WTC11 (cell line): ENCODE results near the gene FAF1. TPM values are rescaled to one million over a fixed set of nuclear protein-coding genes. Genes with fewer than 3 reads are reported as not detected.
A peak's percentile ranks its signal among the peaks of the same experiment; 100 is the strongest.

Experiments used
- ATAC-seq: fragments of 200-7000 bp; cut with Tn5 transposase; 2 replicates; pipeline ENCODE4 v1.10.0; 2021; ENCODE audit warnings: mild to moderate bottlenecking, moderate library complexity
- CTCF ChIA-PET: fragments of 300-600 bp; sonication (Branson Sonifier 250); formaldehyde crosslinking; loops from one replicate; lab custom pipeline; 2021; ENCODE audit warnings: antibody characterized with exemption; lab: Charles Lee
- POLR2A ChIA-PET: fragments of 350-600 bp; sonication (Branson Sonifier 250); formaldehyde crosslinking; loops from one replicate; lab custom pipeline; 2021; ENCODE audit warnings: antibody characterized with exemption; lab: Charles Lee
- DNase-seq: peaks from one replicate; pipeline ENCODE4 v3.0.0; 2021; ENCODE audit warnings: low spot score
- H3K27ac Mint-ChIP-seq: 2 replicates; pipeline ENCODE4 v1.8.0; 2021; ENCODE audit warnings: mixed read lengths
- H3K27me3 Mint-ChIP-seq: 2 replicates; pipeline ENCODE4 v1.8.0; 2021; ENCODE audit warnings: low read depth, mild to moderate bottlenecking, moderate library complexity, mixed read lengths
- H3K36me3 Mint-ChIP-seq: 2 replicates; pipeline ENCODE4 v1.8.0; 2021; ENCODE audit warnings: mixed read lengths
- H3K4me1 Mint-ChIP-seq: 2 replicates; pipeline ENCODE4 v1.8.0; 2022; ENCODE audit warnings: mixed read lengths
- H3K4me3 Mint-ChIP-seq: 2 replicates; pipeline ENCODE4 v1.8.0; 2021; ENCODE audit warnings: mild to moderate bottlenecking, moderate library complexity, mixed read lengths
- H3K9me3 Mint-ChIP-seq: 2 replicates; pipeline ENCODE4 v1.8.0; 2021; ENCODE audit warnings: mixed read lengths
- ATF1 ChIP-seq: sonication (generic); formaldehyde crosslinking; IDR thresholded peaks from 2 replicates; pipeline ENCODE4 v1.8.1; 2023; ENCODE audit warnings: mild to moderate bottlenecking, moderate library complexity, missing genetic modification reagents
- EMX1 ChIP-seq: fragments of 250-450 bp; sonication (Bioruptor Pico); IDR thresholded peaks from 2 replicates; pipeline ENCODE4 v1.8.0; 2021; ENCODE audit warnings: mild to moderate bottlenecking
- ESRRA ChIP-seq: sonication (generic); formaldehyde crosslinking; IDR thresholded peaks from 2 replicates; pipeline ENCODE4 v1.8.1; 2022; ENCODE audit warnings: mild to moderate bottlenecking, missing genetic modification reagents, borderline replicate concordance
- IRF2 ChIP-seq: sonication (generic); formaldehyde crosslinking; IDR thresholded peaks from 2 replicates; pipeline ENCODE4 v1.8.0; 2022; ENCODE audit warnings: low read depth, missing genetic modification reagents, borderline replicate concordance
- JUN ChIP-seq: sonication (generic); formaldehyde crosslinking; IDR thresholded peaks from 2 replicates; pipeline ENCODE4 v1.8.0; 2023; ENCODE audit warnings: mild to moderate bottlenecking, missing genetic modification reagents
- PRRX2 ChIP-seq: fragments of 250-450 bp; sonication (Bioruptor Pico); IDR thresholded peaks from 2 replicates; pipeline ENCODE4 v1.8.0; 2021; ENCODE audit warnings: mild to moderate bottlenecking
- SMAD3 ChIP-seq: sonication (generic); formaldehyde crosslinking; IDR thresholded peaks from 2 replicates; pipeline ENCODE4 v1.8.0; 2022; ENCODE audit warnings: missing genetic modification reagents, mild to moderate bottlenecking, borderline replicate concordance
- ZBTB21 ChIP-seq: sonication (generic); formaldehyde crosslinking; IDR thresholded peaks from 2 replicates; pipeline ENCODE4 v1.8.1; 2023; ENCODE audit warnings: mild to moderate bottlenecking, missing genetic modification reagents, borderline replicate concordance
- ZNF138 ChIP-seq: sonication (generic); formaldehyde crosslinking; conservative IDR thresholded peaks from 2 replicates; pipeline ENCODE4 v1.8.1; 2022; ENCODE audit warnings: mild to moderate bottlenecking, moderate library complexity, missing genetic modification reagents
- ZNF263 ChIP-seq: sonication (generic); formaldehyde crosslinking; IDR thresholded peaks from 2 replicates; pipeline ENCODE4 v1.8.1; 2022; ENCODE audit warnings: low read depth, mild to moderate bottlenecking, moderate library complexity, missing genetic modification reagents
- total RNA-seq: library from RNA; stranded (reverse); gene quantifications from 3 replicates; pipeline ENCODE4 v1.2.3, GENCODE V29; 2021
- TF ChIP-seq, protein P1 (sequence below): sonication (generic); formaldehyde crosslinking; conservative IDR thresholded peaks from 2 replicates; pipeline ENCODE4 v1.8.1; 2022; ENCODE audit warnings: mild to moderate bottlenecking, missing genetic modification reagents
- TF ChIP-seq, protein P2 (sequence below): sonication (generic); formaldehyde crosslinking; conservative IDR thresholded peaks from 2 replicates; pipeline ENCODE4 v1.8.1; 2023; ENCODE audit warnings: mild to moderate bottlenecking, low read depth, missing genetic modification reagents, moderate library complexity
- TF ChIP-seq, protein P3 (sequence below): sonication (generic); formaldehyde crosslinking; IDR thresholded peaks from 2 replicates; pipeline ENCODE4 v1.8.1; 2023; ENCODE audit warnings: mild to moderate bottlenecking, missing genetic modification reagents, moderate library complexity
- TF ChIP-seq, protein P4 (sequence below): fragments of 250-450 bp; sonication (Bioruptor Pico); IDR thresholded peaks from 2 replicates; pipeline ENCODE4 v1.9.0; 2021; ENCODE audit warnings: mild to moderate bottlenecking
- TF ChIP-seq, protein P5 (sequence below): sonication (generic); formaldehyde crosslinking; IDR thresholded peaks from 2 replicates; pipeline ENCODE4 v1.8.1; 2022; ENCODE audit warnings: low read depth, missing genetic modification reagents, borderline replicate concordance
- TF ChIP-seq, protein P6 (sequence below): fragments of 250-450 bp; sonication (Bioruptor Pico); IDR thresholded peaks from 2 replicates; pipeline ENCODE4 v1.8.0; 2021; ENCODE audit warnings: mild to moderate bottlenecking
- TF ChIP-seq, protein P7 (sequence below): sonication (generic); formaldehyde crosslinking; IDR thresholded peaks from 2 replicates; pipeline ENCODE4 v1.8.1; 2022; ENCODE audit warnings: missing genetic modification reagents, borderline replicate concordance
- TF ChIP-seq, protein P8 (sequence below): sonication (generic); formaldehyde crosslinking; IDR thresholded peaks from 2 replicates; pipeline ENCODE4 v1.8.0; 2022; ENCODE audit warnings: mild to moderate bottlenecking, missing genetic modification reagents
- TF ChIP-seq, protein P9 (sequence below): fragments of 200-600 bp; IDR thresholded peaks from 2 replicates; pipeline ENCODE4 v1.8.0; 2022; ENCODE audit warnings: antibody characterized with exemption

FAF1 gene
- total RNA-seq, 1 experiment from 2014 or later, result 53.5 TPM

DNA sequence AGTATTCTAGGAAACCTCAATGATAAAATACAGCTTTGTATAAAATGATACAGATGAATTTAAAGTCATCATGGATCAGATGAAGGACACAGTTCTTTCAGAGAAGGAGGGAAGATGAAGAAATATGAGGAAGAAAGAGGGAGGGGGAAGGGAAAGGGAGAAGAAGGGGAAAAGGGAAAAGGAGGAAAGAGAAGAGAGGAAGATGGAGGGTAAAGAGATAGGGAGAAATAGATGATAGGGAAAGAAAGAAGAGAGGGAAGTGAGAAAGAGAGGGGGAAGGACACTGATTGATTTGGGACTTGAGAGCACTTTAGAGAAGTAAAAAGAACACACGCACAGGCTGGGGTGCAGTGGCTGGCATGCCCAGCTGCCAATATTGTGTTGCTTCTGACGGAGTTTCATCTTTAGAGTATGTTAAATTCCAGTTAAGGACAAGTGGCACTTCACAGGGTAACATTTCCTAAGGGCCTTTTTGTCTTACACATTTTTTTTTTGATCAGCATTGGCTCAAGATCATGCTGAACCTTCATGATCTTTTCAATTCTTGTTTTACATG, 300.9 kb downstream of the FAF1 start:
- peaks cover 25% of the 10 kb centered on the region for H3K4me1 Mint-ChIP-seq
- ATAC-seq, result no peak
- no peaks in the 10 kb centered on the region for H3K27me3 Mint-ChIP-seq
- POLR2A ChIA-PET, result no interaction called here
- H3K4me3 Mint-ChIP-seq, result no peak overlapping the region
- no peak for DNase-seq
- 0 out of 2 replicates have a peak overlapping the region, but pooled peaks have one; percentile 28 for H3K27ac Mint-ChIP-seq
- TF ChIP-seq, protein P1, sequence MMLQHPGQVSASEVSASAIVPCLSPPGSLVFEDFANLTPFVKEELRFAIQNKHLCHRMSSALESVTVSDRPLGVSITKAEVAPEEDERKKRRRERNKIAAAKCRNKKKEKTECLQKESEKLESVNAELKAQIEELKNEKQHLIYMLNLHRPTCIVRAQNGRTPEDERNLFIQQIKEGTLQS, result no peak
- TF ChIP-seq, protein P2, sequence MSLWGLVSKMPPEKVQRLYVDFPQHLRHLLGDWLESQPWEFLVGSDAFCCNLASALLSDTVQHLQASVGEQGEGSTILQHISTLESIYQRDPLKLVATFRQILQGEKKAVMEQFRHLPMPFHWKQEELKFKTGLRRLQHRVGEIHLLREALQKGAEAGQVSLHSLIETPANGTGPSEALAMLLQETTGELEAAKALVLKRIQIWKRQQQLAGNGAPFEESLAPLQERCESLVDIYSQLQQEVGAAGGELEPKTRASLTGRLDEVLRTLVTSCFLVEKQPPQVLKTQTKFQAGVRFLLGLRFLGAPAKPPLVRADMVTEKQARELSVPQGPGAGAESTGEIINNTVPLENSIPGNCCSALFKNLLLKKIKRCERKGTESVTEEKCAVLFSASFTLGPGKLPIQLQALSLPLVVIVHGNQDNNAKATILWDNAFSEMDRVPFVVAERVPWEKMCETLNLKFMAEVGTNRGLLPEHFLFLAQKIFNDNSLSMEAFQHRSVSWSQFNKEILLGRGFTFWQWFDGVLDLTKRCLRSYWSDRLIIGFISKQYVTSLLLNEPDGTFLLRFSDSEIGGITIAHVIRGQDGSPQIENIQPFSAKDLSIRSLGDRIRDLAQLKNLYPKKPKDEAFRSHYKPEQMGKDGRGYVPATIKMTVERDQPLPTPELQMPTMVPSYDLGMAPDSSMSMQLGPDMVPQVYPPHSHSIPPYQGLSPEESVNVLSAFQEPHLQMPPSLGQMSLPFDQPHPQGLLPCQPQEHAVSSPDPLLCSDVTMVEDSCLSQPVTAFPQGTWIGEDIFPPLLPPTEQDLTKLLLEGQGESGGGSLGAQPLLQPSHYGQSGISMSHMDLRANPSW (CRISPR knock-in tag), result no peak
- TF ChIP-seq ZNF263 (CRISPR knock-in tag) (no peak), ESRRA (CRISPR knock-in tag) (no peak), ZBTB21 (CRISPR knock-in tag) (no peak), IRF2 (CRISPR knock-in tag) (no peak)
- TF ChIP-seq, protein P3, sequence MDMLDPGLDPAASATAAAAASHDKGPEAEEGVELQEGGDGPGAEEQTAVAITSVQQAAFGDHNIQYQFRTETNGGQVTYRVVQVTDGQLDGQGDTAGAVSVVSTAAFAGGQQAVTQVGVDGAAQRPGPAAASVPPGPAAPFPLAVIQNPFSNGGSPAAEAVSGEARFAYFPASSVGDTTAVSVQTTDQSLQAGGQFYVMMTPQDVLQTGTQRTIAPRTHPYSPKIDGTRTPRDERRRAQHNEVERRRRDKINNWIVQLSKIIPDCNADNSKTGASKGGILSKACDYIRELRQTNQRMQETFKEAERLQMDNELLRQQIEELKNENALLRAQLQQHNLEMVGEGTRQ, result no peak
- TF ChIP-seq, protein P4, sequence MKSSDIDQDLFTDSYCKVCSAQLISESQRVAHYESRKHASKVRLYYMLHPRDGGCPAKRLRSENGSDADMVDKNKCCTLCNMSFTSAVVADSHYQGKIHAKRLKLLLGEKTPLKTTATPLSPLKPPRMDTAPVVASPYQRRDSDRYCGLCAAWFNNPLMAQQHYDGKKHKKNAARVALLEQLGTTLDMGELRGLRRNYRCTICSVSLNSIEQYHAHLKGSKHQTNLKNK, result no peak
- TF ChIP-seq, protein P5, sequence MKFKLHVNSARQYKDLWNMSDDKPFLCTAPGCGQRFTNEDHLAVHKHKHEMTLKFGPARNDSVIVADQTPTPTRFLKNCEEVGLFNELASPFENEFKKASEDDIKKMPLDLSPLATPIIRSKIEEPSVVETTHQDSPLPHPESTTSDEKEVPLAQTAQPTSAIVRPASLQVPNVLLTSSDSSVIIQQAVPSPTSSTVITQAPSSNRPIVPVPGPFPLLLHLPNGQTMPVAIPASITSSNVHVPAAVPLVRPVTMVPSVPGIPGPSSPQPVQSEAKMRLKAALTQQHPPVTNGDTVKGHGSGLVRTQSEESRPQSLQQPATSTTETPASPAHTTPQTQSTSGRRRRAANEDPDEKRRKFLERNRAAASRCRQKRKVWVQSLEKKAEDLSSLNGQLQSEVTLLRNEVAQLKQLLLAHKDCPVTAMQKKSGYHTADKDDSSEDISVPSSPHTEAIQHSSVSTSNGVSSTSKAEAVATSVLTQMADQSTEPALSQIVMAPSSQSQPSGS (CRISPR knock-in tag), result no peak
- TF ChIP-seq, all 79 proteins: peak for 0
- CTCF ChIA-PET, result no interaction called here
- no peaks in the 10 kb centered on the region for H3K9me3 Mint-ChIP-seq
- H3K36me3 Mint-ChIP-seq, result no peaks in the 10 kb centered on the region

DNA sequence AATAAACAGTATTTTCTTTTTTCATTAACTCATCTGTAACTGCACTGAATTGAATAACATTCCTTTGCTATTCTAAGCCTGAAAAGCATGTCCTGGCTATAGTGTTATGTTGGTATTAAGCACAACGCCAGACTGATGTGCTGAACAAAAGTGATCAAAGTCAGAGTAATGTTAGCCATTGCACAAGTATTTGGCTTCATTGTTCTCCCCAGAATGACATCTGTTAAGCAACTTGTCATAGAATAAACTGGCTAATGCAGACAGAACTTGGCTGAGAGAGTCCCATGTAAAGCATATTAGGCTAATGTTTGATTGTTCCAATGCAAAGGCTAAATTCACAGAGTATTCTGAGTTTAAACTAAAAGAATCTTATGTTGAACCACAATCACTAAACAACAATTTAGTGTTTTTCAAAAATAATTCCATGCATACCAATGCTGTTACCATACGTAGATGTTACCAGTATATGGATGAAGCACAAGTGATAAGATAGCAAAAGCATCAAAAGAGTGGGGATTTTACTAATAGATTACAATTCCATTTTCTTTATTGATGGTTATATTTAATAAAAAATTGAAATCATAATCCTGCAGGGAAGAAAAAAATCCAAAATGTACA, 301.5 kb downstream of the FAF1 start:
- H3K4me1 Mint-ChIP-seq, result peaks cover 25% of the 10 kb centered on the region
- DNase-seq (no peak), ATAC-seq (no peak)
- H3K4me3 Mint-ChIP-seq, result no peak overlapping the region
- ChIA-PET CTCF (no interaction called here), POLR2A (no interaction called here)
- no peaks in the 10 kb centered on the region for H3K27me3 Mint-ChIP-seq
- no peaks in the 10 kb centered on the region for H3K36me3 Mint-ChIP-seq
- H3K9me3 Mint-ChIP-seq, result no peaks in the 10 kb centered on the region
- TF ChIP-seq EMX1 (CRISPR knock-in tag), result no peak
- TF ChIP-seq ATF1 (CRISPR knock-in tag), result no peak
- TF ChIP-seq, protein P6, sequence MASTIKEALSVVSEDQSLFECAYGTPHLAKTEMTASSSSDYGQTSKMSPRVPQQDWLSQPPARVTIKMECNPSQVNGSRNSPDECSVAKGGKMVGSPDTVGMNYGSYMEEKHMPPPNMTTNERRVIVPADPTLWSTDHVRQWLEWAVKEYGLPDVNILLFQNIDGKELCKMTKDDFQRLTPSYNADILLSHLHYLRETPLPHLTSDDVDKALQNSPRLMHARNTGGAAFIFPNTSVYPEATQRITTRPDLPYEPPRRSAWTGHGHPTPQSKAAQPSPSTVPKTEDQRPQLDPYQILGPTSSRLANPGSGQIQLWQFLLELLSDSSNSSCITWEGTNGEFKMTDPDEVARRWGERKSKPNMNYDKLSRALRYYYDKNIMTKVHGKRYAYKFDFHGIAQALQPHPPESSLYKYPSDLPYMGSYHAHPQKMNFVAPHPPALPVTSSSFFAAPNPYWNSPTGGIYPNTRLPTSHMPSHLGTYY (CRISPR knock-in tag), result no peak
- TF ChIP-seq PRRX2, result no peak
- no peak overlapping the region for H3K27ac Mint-ChIP-seq

DNA sequence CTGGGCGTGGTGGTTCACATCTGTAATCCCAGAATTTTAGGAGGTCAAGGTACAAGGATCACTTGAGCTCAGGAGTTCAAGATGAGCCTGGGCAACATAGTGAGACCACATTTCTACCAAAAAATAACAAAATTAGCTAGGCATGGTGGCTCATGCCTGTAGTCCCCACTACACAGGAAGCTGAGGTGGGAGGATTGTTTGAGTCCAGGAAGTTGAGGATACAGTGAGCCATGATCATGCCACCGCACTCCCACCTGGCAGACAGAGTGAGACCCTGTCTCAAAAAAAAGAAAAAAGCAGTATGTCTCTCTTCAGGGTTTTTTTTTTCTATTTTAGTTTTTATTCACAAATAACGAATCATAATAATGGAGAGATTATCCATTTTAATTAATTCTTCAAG, 303.1 kb downstream of the FAF1 start:
- POLR2A ChIA-PET, result no interaction called here
- Mint-ChIP-seq H3K4me3 (no peak overlapping the region), H3K36me3 (no peaks in the 10 kb centered on the region), H3K27me3 (no peaks in the 10 kb centered on the region), H3K27ac (no peak overlapping the region), H3K4me1 (peaks cover 19% of the 10 kb centered on the region), H3K9me3 (no peaks in the 10 kb centered on the region)
- CTCF ChIA-PET, result interaction anchor here (0.6 kb wide), 1 partner anchor 107 kb away, joined by 3 read pairs; no protein-coding TSS in a partner anchor
- DNase-seq (no peak), ATAC-seq (no peak)
- TF ChIP-seq JUN (CRISPR knock-in tag), result no peak
- TF ChIP-seq, protein P7, sequence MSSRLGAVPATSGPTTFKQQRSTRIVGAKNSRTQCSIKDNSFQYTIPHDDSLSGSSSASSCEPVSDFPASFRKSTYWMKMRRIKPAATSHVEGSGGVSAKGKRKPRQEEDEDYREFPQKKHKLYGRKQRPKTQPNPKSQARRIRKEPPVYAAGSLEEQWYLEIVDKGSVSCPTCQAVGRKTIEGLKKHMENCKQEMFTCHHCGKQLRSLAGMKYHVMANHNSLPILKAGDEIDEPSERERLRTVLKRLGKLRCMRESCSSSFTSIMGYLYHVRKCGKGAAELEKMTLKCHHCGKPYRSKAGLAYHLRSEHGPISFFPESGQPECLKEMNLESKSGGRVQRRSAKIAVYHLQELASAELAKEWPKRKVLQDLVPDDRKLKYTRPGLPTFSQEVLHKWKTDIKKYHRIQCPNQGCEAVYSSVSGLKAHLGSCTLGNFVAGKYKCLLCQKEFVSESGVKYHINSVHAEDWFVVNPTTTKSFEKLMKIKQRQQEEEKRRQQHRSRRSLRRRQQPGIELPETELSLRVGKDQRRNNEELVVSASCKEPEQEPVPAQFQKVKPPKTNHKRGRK (CRISPR knock-in tag), result no peak
- TF ChIP-seq, protein P8, sequence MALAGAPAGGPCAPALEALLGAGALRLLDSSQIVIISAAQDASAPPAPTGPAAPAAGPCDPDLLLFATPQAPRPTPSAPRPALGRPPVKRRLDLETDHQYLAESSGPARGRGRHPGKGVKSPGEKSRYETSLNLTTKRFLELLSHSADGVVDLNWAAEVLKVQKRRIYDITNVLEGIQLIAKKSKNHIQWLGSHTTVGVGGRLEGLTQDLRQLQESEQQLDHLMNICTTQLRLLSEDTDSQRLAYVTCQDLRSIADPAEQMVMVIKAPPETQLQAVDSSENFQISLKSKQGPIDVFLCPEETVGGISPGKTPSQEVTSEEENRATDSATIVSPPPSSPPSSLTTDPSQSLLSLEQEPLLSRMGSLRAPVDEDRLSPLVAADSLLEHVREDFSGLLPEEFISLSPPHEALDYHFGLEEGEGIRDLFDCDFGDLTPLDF (CRISPR knock-in tag), result no peak
- no peak for TF ChIP-seq ZNF263 (CRISPR knock-in tag)
- TF ChIP-seq ZNF138, result no peak
- TF ChIP-seq, protein P9, sequence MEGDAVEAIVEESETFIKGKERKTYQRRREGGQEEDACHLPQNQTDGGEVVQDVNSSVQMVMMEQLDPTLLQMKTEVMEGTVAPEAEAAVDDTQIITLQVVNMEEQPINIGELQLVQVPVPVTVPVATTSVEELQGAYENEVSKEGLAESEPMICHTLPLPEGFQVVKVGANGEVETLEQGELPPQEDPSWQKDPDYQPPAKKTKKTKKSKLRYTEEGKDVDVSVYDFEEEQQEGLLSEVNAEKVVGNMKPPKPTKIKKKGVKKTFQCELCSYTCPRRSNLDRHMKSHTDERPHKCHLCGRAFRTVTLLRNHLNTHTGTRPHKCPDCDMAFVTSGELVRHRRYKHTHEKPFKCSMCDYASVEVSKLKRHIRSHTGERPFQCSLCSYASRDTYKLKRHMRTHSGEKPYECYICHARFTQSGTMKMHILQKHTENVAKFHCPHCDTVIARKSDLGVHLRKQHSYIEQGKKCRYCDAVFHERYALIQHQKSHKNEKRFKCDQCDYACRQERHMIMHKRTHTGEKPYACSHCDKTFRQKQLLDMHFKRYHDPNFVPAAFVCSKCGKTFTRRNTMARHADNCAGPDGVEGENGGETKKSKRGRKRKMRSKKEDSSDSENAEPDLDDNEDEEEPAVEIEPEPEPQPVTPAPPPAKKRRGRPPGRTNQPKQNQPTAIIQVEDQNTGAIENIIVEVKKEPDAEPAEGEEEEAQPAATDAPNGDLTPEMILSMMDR, result no peak
- TF ChIP-seq SMAD3 (CRISPR knock-in tag), result no peak
